HEK293 (cell line): ENCODE measurements around the gene ABCA12.

Experiments
- GLI2 ChIP-seq: fragments of 450-650 bp; formaldehyde crosslinking; IDR thresholded peaks from 2 replicates; pipeline ENCODE4; 2017; ENCODE audit warnings: missing biosample characterization, missing genetic modification characterization, low read depth, borderline replicate concordance
- KLF7 ChIP-seq: fragments of 450-650 bp; formaldehyde crosslinking; IDR thresholded peaks from 2 replicates; pipeline ENCODE4 v1.5.1; 2016; ENCODE audit warnings: missing biosample characterization, missing genetic modification characterization, borderline replicate concordance
- SCRT2 ChIP-seq: fragments of 450-650 bp; formaldehyde crosslinking; IDR thresholded peaks from 2 replicates; pipeline ENCODE4 v1.5.1; 2016; ENCODE audit warnings: missing biosample characterization, missing genetic modification characterization
- TCF7L2 ChIP-seq: IDR thresholded peaks from 2 replicates; pipeline ENCODE4 v1.6.1; 2011; ENCODE audit warnings: low read depth, mild to moderate bottlenecking, inconsistent platforms, low read length, moderate library complexity, borderline replicate concordance
- YY1 ChIP-seq: fragments of 450-650 bp; formaldehyde crosslinking; IDR thresholded peaks from 2 replicates; pipeline ENCODE4 v1.5.1; 2018; ENCODE audit warnings: missing biosample characterization, missing genetic modification characterization
- ZNF521 ChIP-seq: fragments of 450-650 bp; formaldehyde crosslinking; IDR thresholded peaks from 2 replicates; pipeline ENCODE4 v1.5.1; 2017; ENCODE audit warnings: missing biosample characterization, mild to moderate bottlenecking, missing genetic modification characterization
- ZNF701 ChIP-seq: fragments of 450-650 bp; formaldehyde crosslinking; IDR thresholded peaks from 2 replicates; pipeline ENCODE4 v1.5.1; 2016; ENCODE audit warnings: missing biosample characterization, missing genetic modification characterization
- ZNF792 ChIP-seq: fragments of 450-650 bp; formaldehyde crosslinking; IDR thresholded peaks from 2 replicates; pipeline ENCODE4 v1.5.1; 2016; ENCODE audit warnings: missing biosample characterization, missing genetic modification characterization
- TF ChIP-seq, protein P1 (sequence below): fragments of 450-650 bp; formaldehyde crosslinking; IDR thresholded peaks from 2 replicates; pipeline ENCODE4 v1.5.1; 2016; ENCODE audit warnings: missing biosample characterization, missing genetic modification characterization
- TF ChIP-seq, protein P2 (sequence below): fragments of 450-650 bp; formaldehyde crosslinking; IDR thresholded peaks from 2 replicates; pipeline ENCODE4 v1.5.1; 2016; ENCODE audit warnings: missing biosample characterization, missing genetic modification characterization
- TF ChIP-seq, protein P3 (sequence below): fragments of 450-650 bp; formaldehyde crosslinking; conservative IDR thresholded peaks from 2 replicates; pipeline ENCODE4 v1.5.1; 2016; ENCODE audit warnings: low read depth, missing biosample characterization, missing genetic modification characterization
- TF ChIP-seq, protein P4 (sequence below): fragments of 450-650 bp; formaldehyde crosslinking; IDR thresholded peaks from 2 replicates; pipeline ENCODE4 v1.5.1; 2016; ENCODE audit warnings: missing biosample characterization, missing genetic modification characterization

DNA sequence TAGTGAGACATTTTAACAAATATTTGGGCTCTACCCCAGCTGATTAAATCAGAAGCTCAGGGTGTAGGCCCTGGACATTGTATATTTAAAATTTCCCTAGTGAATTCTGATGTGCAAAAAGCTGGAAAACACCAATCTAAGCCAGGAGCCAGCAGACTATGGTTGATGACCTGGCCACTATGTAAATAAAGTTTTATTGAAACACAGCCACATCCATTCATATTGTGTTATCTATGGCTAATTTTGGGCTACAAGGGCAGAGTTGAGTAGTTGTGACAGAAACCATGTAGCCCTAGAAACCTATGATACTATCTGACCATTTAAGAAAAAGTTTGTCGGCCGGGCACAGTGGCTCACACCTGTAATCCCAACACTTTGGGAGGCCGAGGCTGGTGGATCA, 243.0 kb downstream of the ABCA12 start:
- TF ChIP-seq, protein P1, sequence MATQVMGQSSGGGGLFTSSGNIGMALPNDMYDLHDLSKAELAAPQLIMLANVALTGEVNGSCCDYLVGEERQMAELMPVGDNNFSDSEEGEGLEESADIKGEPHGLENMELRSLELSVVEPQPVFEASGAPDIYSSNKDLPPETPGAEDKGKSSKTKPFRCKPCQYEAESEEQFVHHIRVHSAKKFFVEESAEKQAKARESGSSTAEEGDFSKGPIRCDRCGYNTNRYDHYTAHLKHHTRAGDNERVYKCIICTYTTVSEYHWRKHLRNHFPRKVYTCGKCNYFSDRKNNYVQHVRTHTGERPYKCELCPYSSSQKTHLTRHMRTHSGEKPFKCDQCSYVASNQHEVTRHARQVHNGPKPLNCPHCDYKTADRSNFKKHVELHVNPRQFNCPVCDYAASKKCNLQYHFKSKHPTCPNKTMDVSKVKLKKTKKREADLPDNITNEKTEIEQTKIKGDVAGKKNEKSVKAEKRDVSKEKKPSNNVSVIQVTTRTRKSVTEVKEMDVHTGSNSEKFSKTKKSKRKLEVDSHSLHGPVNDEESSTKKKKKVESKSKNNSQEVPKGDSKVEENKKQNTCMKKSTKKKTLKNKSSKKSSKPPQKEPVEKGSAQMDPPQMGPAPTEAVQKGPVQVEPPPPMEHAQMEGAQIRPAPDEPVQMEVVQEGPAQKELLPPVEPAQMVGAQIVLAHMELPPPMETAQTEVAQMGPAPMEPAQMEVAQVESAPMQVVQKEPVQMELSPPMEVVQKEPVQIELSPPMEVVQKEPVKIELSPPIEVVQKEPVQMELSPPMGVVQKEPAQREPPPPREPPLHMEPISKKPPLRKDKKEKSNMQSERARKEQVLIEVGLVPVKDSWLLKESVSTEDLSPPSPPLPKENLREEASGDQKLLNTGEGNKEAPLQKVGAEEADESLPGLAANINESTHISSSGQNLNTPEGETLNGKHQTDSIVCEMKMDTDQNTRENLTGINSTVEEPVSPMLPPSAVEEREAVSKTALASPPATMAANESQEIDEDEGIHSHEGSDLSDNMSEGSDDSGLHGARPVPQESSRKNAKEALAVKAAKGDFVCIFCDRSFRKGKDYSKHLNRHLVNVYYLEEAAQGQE, result no peak
- TF ChIP-seq, protein P2, sequence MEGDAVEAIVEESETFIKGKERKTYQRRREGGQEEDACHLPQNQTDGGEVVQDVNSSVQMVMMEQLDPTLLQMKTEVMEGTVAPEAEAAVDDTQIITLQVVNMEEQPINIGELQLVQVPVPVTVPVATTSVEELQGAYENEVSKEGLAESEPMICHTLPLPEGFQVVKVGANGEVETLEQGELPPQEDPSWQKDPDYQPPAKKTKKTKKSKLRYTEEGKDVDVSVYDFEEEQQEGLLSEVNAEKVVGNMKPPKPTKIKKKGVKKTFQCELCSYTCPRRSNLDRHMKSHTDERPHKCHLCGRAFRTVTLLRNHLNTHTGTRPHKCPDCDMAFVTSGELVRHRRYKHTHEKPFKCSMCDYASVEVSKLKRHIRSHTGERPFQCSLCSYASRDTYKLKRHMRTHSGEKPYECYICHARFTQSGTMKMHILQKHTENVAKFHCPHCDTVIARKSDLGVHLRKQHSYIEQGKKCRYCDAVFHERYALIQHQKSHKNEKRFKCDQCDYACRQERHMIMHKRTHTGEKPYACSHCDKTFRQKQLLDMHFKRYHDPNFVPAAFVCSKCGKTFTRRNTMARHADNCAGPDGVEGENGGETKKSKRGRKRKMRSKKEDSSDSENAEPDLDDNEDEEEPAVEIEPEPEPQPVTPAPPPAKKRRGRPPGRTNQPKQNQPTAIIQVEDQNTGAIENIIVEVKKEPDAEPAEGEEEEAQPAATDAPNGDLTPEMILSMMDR (tag by site-specific recombination), result no peak
- TF ChIP-seq SCRT2 (tag by site-specific recombination) (no peak), TCF7L2 (no peak), GLI2 (tag by site-specific recombination) (no peak), ZNF521 (tag by site-specific recombination) (no peak), YY1 (tag by site-specific recombination) (no peak), ZNF792 (tag by site-specific recombination) (no peak), ZNF701 (no peak), KLF7 (no peak)
- TF ChIP-seq, protein P3, sequence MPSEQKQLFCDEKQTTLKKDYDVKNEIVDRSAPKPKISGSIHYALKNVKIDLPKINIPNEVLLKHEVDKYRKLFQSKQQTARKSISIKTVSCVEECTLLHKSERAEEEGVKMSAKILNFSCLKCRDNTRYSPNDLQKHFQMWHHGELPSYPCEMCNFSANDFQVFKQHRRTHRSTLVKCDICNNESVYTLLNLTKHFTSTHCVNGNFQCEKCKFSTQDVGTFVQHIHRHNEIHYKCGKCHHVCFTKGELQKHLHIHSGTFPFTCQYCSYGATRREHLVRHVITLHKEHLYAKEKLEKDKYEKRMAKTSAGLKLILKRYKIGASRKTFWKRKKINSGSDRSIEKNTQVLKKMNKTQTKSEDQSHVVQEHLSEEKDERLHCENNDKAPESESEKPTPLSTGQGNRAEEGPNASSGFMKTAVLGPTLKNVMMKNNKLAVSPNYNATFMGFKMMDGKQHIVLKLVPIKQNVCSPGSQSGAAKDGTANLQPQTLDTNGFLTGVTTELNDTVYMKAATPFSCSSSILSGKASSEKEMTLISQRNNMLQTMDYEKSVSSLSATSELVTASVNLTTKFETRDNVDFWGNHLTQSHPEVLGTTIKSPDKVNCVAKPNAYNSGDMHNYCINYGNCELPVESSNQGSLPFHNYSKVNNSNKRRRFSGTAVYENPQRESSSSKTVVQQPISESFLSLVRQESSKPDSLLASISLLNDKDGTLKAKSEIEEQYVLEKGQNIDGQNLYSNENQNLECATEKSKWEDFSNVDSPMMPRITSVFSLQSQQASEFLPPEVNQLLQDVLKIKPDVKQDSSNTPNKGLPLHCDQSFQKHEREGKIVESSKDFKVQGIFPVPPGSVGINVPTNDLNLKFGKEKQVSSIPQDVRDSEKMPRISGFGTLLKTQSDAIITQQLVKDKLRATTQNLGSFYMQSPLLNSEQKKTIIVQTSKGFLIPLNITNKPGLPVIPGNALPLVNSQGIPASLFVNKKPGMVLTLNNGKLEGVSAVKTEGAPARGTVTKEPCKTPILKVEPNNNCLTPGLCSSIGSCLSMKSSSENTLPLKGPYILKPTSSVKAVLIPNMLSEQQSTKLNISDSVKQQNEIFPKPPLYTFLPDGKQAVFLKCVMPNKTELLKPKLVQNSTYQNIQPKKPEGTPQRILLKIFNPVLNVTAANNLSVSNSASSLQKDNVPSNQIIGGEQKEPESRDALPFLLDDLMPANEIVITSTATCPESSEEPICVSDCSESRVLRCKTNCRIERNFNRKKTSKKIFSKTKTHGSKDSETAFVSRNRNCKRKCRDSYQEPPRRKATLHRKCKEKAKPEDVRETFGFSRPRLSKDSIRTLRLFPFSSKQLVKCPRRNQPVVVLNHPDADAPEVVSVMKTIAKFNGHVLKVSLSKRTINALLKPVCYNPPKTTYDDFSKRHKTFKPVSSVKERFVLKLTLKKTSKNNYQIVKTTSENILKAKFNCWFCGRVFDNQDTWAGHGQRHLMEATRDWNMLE, result no peak
- TF ChIP-seq, protein P4, sequence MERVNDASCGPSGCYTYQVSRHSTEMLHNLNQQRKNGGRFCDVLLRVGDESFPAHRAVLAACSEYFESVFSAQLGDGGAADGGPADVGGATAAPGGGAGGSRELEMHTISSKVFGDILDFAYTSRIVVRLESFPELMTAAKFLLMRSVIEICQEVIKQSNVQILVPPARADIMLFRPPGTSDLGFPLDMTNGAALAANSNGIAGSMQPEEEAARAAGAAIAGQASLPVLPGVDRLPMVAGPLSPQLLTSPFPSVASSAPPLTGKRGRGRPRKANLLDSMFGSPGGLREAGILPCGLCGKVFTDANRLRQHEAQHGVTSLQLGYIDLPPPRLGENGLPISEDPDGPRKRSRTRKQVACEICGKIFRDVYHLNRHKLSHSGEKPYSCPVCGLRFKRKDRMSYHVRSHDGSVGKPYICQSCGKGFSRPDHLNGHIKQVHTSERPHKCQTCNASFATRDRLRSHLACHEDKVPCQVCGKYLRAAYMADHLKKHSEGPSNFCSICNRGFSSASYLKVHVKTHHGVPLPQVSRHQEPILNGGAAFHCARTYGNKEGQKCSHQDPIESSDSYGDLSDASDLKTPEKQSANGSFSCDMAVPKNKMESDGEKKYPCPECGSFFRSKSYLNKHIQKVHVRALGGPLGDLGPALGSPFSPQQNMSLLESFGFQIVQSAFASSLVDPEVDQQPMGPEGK (tag by site-specific recombination), result no peak
